ENCODE measurements around the gene SLC29A2. TPM values are rescaled to one million over a fixed set of nuclear protein-coding genes. Genes with fewer than 3 reads are reported as not detected.

The SLC29A2 gene
- total RNA-seq, 1 experiment from 2014 or later = 25.5 TPM

DNA sequence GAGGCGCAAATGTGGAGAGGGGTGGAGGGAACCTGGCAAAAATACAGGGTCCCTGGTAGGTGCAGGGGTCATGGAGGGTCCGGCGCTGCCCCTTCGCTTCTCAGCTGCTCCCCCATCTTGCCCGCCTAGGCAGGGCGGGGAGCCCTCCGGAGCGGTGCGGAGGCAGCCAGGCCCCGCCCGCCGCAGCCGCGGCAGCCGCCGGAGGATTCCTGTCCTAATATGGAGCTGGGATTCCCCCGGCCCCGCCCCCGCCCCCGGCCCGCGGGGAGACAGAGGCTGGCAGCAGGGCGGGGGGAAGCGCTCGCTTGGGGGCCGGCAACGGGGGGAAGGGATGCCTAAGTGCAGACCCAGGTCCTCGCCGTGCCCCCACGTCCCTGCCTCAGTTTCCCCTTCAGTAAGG lies 48.3 kb upstream of the SLC29A2 start:
- no peaks in the 10 kb centered on the region for H3K79me2 ChIP-seq (ENCODE audit: low read length)
- H3K9me3 ChIP-seq (ENCODE audit: low read length) = no peaks in the 10 kb centered on the region
- H3F3A ChIP-seq (ENCODE audit: low read length, unreplicated experiment) = no peaks in the 10 kb centered on the region
- no peak overlapping the region for H3K9ac ChIP-seq (ENCODE audit: low read length)
- H4K20me1 ChIP-seq (ENCODE audit: low read length) = peaks cover 3% of the 10 kb centered on the region; the same call in 1 of the 2 replicates
- H2AFZ ChIP-seq (ENCODE audit: low read length) = no peak overlapping the region
- ChIA-PET CTCF (no interaction called here), POLR2A (ENCODE audit: unreplicated experiment) (no interaction called here)
- H3K4me1 ChIP-seq (ENCODE audit: insufficient read depth, low read length) = peaks cover 12% of the 10 kb centered on the region
- DNase-seq = no peak
- TF ChIP-seq EZH2phosphoT487 (IDR thresholded peaks at IDR 0.05; ENCODE audit: borderline replicate concordance, low read length) = no peak
- peaks cover 35% of the 10 kb centered on the region for H3K27me3 ChIP-seq (ENCODE audit: low read length)
- no peak overlapping the region for H3K27ac ChIP-seq (ENCODE audit: low read length)
- no peak overlapping the region for H3K4me2 ChIP-seq (ENCODE audit: low read length)
- intact Hi-C loops (cut with micrococcal nuclease) = no loop called here
- H3K4me3 ChIP-seq (ENCODE audit: low read length) = no peak overlapping the region
- H3K9me2 ChIP-seq (replicated peaks; ENCODE audit: low read length) = no peaks in the 10 kb centered on the region
- ATAC-seq = no peak
- BruUV-seq (replicated peaks) = no TSS peak
- no peaks in the 10 kb centered on the region for H3K36me3 ChIP-seq (ENCODE audit: low read depth, low read length)

- ATAC-seq (no peak), DNase-seq (no peak)
- Histone ChIP-seq H4K20me1 (ENCODE audit: low read length) (peaks cover 3% of the 10 kb centered on the region; the same call in 1 of the 2 replicates), H3K36me3 (ENCODE audit: low read depth, low read length) (no peaks in the 10 kb centered on the region), H3K79me2 (ENCODE audit: low read length) (no peaks in the 10 kb centered on the region), H3K9me2 (replicated peaks; ENCODE audit: low read length) (no peaks in the 10 kb centered on the region), H3K27ac (ENCODE audit: low read length) (no peak overlapping the region), H3K4me1 (ENCODE audit: insufficient read depth, low read length) (peaks cover 12% of the 10 kb centered on the region), H3F3A (ENCODE audit: low read length, unreplicated experiment) (no peaks in the 10 kb centered on the region), H2AFZ (ENCODE audit: low read length) (no peak overlapping the region), H3K9me3 (ENCODE audit: low read length) (no peaks in the 10 kb centered on the region), H3K9ac (ENCODE audit: low read length) (no peak overlapping the region), H3K27me3 (ENCODE audit: low read length) (peaks cover 40% of the 10 kb centered on the region), H3K4me3 (ENCODE audit: low read length) (no peak overlapping the region), H3K4me2 (ENCODE audit: low read length) (no peak overlapping the region)
- ChIA-PET CTCF (no interaction called here), POLR2A (ENCODE audit: unreplicated experiment) (no interaction called here)
- intact Hi-C loops (cut with micrococcal nuclease) = no loop called here
- no TSS peak for BruUV-seq (replicated peaks)
- no peak for TF ChIP-seq EZH2phosphoT487 (IDR thresholded peaks at IDR 0.05; ENCODE audit: borderline replicate concordance, low read length)
- TF ChIP-seq, protein P1, sequence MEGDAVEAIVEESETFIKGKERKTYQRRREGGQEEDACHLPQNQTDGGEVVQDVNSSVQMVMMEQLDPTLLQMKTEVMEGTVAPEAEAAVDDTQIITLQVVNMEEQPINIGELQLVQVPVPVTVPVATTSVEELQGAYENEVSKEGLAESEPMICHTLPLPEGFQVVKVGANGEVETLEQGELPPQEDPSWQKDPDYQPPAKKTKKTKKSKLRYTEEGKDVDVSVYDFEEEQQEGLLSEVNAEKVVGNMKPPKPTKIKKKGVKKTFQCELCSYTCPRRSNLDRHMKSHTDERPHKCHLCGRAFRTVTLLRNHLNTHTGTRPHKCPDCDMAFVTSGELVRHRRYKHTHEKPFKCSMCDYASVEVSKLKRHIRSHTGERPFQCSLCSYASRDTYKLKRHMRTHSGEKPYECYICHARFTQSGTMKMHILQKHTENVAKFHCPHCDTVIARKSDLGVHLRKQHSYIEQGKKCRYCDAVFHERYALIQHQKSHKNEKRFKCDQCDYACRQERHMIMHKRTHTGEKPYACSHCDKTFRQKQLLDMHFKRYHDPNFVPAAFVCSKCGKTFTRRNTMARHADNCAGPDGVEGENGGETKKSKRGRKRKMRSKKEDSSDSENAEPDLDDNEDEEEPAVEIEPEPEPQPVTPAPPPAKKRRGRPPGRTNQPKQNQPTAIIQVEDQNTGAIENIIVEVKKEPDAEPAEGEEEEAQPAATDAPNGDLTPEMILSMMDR (conservative IDR thresholded peaks at IDR 0.05; ENCODE audit: low read depth, low read length) = no peak
- no peak for TF ChIP-seq EZH2 (IDR thresholded peaks at IDR 0.05; ENCODE audit: low read length, unreplicated experiment)
Measured at GRCh38 chr11:66418986-66419308, 47.4 kb upstream of the SLC29A2 start.

DNA sequence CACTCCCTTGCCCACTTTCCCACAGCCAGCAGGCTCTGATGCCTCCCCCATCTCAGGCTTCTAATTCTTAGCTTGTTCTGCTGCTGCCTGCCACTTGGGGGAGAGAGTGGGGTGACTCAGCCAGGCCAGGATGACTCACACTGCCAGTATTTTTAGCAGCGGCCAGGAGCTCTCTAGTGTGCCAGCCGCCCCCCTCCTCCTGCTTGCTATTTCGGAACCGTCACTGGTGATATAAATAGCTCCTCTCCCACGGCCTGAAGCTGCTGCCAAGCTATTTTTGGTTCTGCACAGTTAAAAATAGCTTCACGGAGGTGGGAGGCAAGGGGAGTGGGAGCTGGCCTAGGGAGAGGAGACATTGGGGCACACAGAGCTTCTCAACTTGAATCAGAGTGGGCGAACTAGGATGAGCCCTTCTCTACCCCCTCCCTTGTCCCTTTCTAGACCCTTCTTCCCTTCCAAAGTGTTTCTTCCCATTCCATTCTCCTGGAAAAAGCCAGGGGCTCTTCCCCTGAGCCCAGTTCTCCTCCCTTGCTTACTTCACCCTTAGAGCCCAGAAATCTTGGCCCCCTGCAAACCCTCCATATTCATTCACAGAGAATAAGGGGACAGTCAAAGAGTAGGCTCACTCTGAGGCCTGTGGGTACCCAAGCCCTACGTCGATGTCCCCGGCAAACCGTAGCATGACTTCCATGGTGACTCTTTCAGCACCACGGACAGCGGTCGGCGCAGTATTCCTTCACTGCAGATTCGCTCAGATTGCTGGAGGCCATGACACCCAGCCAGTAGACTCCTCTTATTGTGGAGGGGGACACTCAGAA lies 46.8 kb upstream of the SLC29A2 start:
- H3K27ac ChIP-seq (ENCODE audit: low read length) = no peak overlapping the region
- no peak overlapping the region for H3K4me3 ChIP-seq (ENCODE audit: low read length)
- H3K4me1 ChIP-seq (ENCODE audit: insufficient read depth, low read length) = peaks cover 12% of the 10 kb centered on the region
- no peaks in the 10 kb centered on the region for H3K9me2 ChIP-seq (replicated peaks; ENCODE audit: low read length)
- H3K79me2 ChIP-seq (ENCODE audit: low read length) = no peaks in the 10 kb centered on the region
- no peak overlapping the region for H2AFZ ChIP-seq (ENCODE audit: low read length)
- H3K36me3 ChIP-seq (ENCODE audit: low read depth, low read length) = no peaks in the 10 kb centered on the region
- ATAC-seq (peak; percentile 97), DNase-seq (peak; percentile 90)
- no peaks in the 10 kb centered on the region for H3F3A ChIP-seq (ENCODE audit: low read length, unreplicated experiment)
- BruUV-seq (replicated peaks) = no TSS peak
- peaks cover 3% of the 10 kb centered on the region; the same call in 1 of the 2 replicates for H4K20me1 ChIP-seq (ENCODE audit: low read length)
- CTCF ChIA-PET = interaction anchor here (0.6 to 1.5 kb wide), 8 partner anchors 9 to 329 kb away, joined by 3 to 8 read pairs (median 5); partner anchors contain the start of genes DPP3, MRPL11 and YIF1A
- H3K27me3 ChIP-seq (ENCODE audit: low read length) = peaks cover 40% of the 10 kb centered on the region
- H3K4me2 ChIP-seq (ENCODE audit: low read length) = peak overlapping the region; percentile 26
- H3K9ac ChIP-seq (ENCODE audit: low read length) = no peak overlapping the region
- TF ChIP-seq EZH2phosphoT487 (IDR thresholded peaks at IDR 0.05; ENCODE audit: borderline replicate concordance, low read length) (no peak), EZH2 (IDR thresholded peaks at IDR 0.05; ENCODE audit: low read length, unreplicated experiment) (no peak)
- TF ChIP-seq, protein P1 (conservative IDR thresholded peaks at IDR 0.05; ENCODE audit: low read depth, low read length) = peak; percentile 73
- POLR2A ChIA-PET (ENCODE audit: unreplicated experiment) = interaction anchor here (0.5 to 0.6 kb wide), 2 partner anchors 162 to 528 kb away, joined by 3 to 5 read pairs; no protein-coding TSS in a partner anchor
- H3K9me3 ChIP-seq (ENCODE audit: low read length) = no peaks in the 10 kb centered on the region
- intact Hi-C loops (cut with micrococcal nuclease) = no loop called here

Measured in PC-3 (cell line).